Activated T-helper 1 cell treated with anti-CD3 and anti-CD28 coated beads, Interleukin-12 subunit alpha, Interleukin-12 subunit beta, Interleukin-2, Interleukin-4 antibody, amounts not matched to agents 30 ng/mL and 10 ng/mL and 1 ng/mL, durations not matched to agents 14 hours and 24 hours and 36 hours (primary cell): ENCODE measurements around the gene AOC2. TPM values are rescaled to one million over a fixed set of nuclear protein-coding genes. Genes with fewer than 3 reads are reported as not detected.
A peak's percentile ranks its signal among the peaks of the same experiment; 100 is the strongest.

Experiments used
- DNase-seq: peaks from one replicate; pipeline ENCODE4 v3.0.0; 2021; ENCODE audit warnings: low spot score
- H3K27ac Mint-ChIP-seq: one replicate; pipeline ENCODE4 v1.8.0; 2021; ENCODE audit warnings: mild to moderate bottlenecking, mixed read lengths
- H3K27me3 Mint-ChIP-seq: one replicate; pipeline ENCODE4 v1.8.0; 2022; ENCODE audit warnings: mild to moderate bottlenecking, moderate library complexity, mixed read lengths; ENCODE audit not compliant: insufficient read depth
- H3K36me3 Mint-ChIP-seq: one replicate; pipeline ENCODE4 v1.8.0; 2021; ENCODE audit warnings: low read depth, mixed read lengths
- H3K4me1 Mint-ChIP-seq: one replicate; pipeline ENCODE4 v1.8.0; 2021; ENCODE audit warnings: low read depth, mixed read lengths
- H3K4me3 Mint-ChIP-seq: one replicate; pipeline ENCODE4 v1.8.0; 2021; ENCODE audit warnings: mild to moderate bottlenecking, moderate library complexity, mixed read lengths
- H3K9me3 Mint-ChIP-seq: one replicate; pipeline ENCODE4 v1.8.0; 2021; ENCODE audit warnings: mixed read lengths
- intact Hi-C: fragments of 100-400 bp; cut with micrococcal nuclease; formaldehyde crosslinking; loops from one replicate; pipeline ENCODE4 v1.15.1; 2024
- total RNA-seq: library from RNA; stranded (reverse); gene quantifications from 2 replicates; pipeline ENCODE4 v1.2.3, GENCODE V29; 2022

AOC2 gene, protein sequence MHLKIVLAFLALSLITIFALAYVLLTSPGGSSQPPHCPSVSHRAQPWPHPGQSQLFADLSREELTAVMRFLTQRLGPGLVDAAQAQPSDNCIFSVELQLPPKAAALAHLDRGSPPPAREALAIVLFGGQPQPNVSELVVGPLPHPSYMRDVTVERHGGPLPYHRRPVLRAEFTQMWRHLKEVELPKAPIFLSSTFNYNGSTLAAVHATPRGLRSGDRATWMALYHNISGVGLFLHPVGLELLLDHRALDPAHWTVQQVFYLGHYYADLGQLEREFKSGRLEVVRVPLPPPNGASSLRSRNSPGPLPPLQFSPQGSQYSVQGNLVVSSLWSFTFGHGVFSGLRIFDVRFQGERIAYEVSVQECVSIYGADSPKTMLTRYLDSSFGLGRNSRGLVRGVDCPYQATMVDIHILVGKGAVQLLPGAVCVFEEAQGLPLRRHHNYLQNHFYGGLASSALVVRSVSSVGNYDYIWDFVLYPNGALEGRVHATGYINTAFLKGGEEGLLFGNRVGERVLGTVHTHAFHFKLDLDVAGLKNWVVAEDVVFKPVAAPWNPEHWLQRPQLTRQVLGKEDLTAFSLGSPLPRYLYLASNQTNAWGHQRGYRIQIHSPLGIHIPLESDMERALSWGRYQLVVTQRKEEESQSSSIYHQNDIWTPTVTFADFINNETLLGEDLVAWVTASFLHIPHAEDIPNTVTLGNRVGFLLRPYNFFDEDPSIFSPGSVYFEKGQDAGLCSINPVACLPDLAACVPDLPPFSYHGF
- total RNA-seq: 3.6 and 4.0 TPM in 2 replicates

DNA sequence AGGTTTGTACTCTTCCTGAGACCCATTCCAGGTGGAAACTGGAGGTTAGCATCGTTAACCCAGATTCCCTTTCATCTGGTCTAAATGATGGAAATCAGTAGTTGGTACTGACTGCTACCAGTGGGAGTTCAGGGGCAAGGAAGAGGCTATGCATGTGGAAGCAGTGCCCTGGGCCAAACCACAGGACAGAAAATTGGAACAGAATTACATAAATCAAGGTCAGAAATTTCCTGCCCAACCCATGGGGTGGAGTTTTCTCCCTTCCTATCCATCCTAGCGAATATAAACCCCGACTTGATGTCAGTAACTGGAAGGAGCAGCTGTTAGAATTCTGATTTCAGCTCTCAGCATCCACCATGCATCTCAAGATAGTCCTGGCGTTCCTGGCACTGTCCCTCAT lies at the start of gene AOC2:
AOC2 (plus strand) TSS at position 310 of the 400 bp plus-strand sequence; CDS start at position 357, 47 bp downstream.
- no peak for DNase-seq
- Mint-ChIP-seq H3K4me3 (no peak within 1 kb of the TSS), H3K27ac (no peak within 1 kb of the TSS), H3K27me3 (no peaks in the 10 kb centered on the region), H3K9me3 (no peaks in the 10 kb centered on the region), H3K4me1 (peaks cover 21% of the 10 kb centered on the region), H3K36me3 (peaks cover 39% of the 10 kb centered on the region)
- intact Hi-C loops: no loop called here

- Mint-ChIP-seq H3K36me3 (peaks cover 3% of the 10 kb centered on the region), H3K4me1 (peaks cover 19% of the 10 kb centered on the region), H3K27me3 (peaks cover 2% of the 10 kb centered on the region), H3K9me3 (no peaks in the 10 kb centered on the region), H3K27ac (no peak overlapping the region), H3K4me3 (peak overlapping the region; percentile 24)
- no peak for DNase-seq
- intact Hi-C loops: no loop called here
Measured at GRCh38 chr17:42795061-42795460, 49.3 kb upstream of the AOC2 start.

DNA sequence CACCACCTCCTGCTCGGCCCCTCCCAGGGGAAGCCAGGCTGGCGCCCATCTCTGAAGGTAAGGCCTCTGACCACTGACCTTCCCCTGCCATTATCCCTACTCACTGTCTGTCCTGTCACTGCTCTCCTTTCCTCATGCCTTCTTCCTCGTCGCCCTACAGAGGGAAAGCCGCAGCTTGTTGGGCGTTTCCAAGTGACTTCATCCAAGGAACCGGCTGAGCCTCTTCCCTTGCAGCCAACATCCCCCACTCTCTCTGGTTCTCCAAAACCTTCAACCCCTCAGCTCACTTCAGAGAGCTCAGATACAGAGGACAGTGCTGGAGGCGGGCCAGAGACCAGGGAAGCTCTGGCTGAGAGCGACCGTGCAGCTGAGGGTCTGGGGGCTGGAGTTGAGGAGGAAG lies 48.9 kb upstream of the AOC2 start:
- Mint-ChIP-seq H3K36me3 (peaks cover 3% of the 10 kb centered on the region), H3K27me3 (peaks cover 2% of the 10 kb centered on the region), H3K9me3 (no peaks in the 10 kb centered on the region), H3K27ac (no peak overlapping the region), H3K4me1 (peaks cover 19% of the 10 kb centered on the region), H3K4me3 (no peak overlapping the region)
- intact Hi-C loops: no loop called here
- DNase-seq: no peak

GRCh38 chr17:42796066-42796758 lies 48.2 kb upstream of the AOC2 start:
- H3K27me3 Mint-ChIP-seq: peaks cover 2% of the 10 kb centered on the region
- H3K4me3 Mint-ChIP-seq: peak overlapping the region; percentile 63
- intact Hi-C loops: no loop called here
- H3K9me3 Mint-ChIP-seq: no peaks in the 10 kb centered on the region
- peaks cover 19% of the 10 kb centered on the region for H3K4me1 Mint-ChIP-seq
- no peak overlapping the region for H3K27ac Mint-ChIP-seq
- H3K36me3 Mint-ChIP-seq: peaks cover 3% of the 10 kb centered on the region
- no peak for DNase-seq

DNA sequence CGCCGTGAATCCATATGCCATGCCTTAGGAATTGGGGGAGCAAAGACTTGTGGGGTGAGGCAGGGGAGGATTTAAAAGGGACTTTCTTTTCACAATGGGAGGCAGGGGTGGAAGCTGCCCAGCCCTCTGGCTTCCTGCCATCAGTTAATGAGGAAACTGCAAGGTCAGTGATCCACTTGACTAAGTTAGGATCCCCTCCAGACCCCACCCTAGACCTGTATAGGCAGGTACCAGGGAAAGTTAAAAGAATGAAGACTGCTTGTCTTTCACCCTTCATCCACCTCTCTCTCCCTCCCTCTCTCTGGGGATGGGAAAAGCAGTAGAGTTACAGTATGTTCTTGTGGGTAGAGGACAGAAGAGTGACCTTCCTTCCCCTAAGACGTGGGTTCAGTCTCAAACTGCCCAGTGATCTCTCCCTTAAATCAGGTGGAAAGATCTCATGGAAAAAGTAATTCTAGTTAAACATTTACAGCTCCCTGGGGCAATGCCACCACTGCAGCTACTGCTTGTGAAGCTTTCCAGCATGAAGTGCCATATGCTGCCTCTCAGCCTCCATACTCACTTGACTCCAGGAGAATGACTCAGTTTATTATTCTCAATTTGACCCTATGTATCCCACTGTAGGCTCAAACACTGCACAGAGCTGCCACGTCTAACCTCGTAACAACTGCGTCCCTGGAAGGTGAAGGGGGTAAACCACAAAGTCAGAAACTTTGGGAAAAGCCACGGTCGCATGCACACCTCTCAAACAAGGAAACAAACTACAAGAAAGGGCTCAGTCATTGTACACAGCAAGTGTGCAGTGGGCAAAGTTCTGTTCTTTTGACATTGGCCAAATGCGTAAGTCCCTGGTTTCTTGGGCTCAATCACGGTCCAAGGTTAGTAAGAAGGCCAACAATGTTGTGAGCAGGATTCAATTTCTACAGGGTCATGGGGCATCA lies 47.0 kb upstream of the AOC2 start:
- peaks cover 3% of the 10 kb centered on the region for H3K36me3 Mint-ChIP-seq
- no peaks in the 10 kb centered on the region for H3K9me3 Mint-ChIP-seq
- H3K4me3 Mint-ChIP-seq: peak overlapping the region; percentile 90
- H3K27me3 Mint-ChIP-seq: peaks cover 3% of the 10 kb centered on the region
- no peak for DNase-seq
- H3K27ac Mint-ChIP-seq: no peak overlapping the region
- H3K4me1 Mint-ChIP-seq: peaks cover 19% of the 10 kb centered on the region
- intact Hi-C loops: loop anchor here (1.0 kb wide), 3 partner anchors 24 to 76 kb away; partner anchors contain the start of genes BECN1 and VPS25

GRCh38 chr17:42798011-42798382 lies 46.4 kb upstream of the AOC2 start:
- Mint-ChIP-seq H3K9me3 (no peaks in the 10 kb centered on the region), H3K27me3 (peaks cover 3% of the 10 kb centered on the region), H3K4me1 (peaks cover 19% of the 10 kb centered on the region), H3K4me3 (peak overlapping the region; percentile 90), H3K36me3 (peaks cover 3% of the 10 kb centered on the region), H3K27ac (peak overlapping the region; percentile 56)
- no peak for DNase-seq
- intact Hi-C loops: loop anchor here (1.0 kb wide), 3 partner anchors 25 to 77 kb away; partner anchors contain the start of genes BECN1 and VPS25

GRCh38 chr17:42798383-42799380 lies 45.7 kb upstream of the AOC2 start, which contains the start of the genes CNTD1 and COA3:
Gene CNTD1, plus strand, starts transcription at chr17:42798861. Its CDS starts 207 bp downstream, at chr17:42799068.
Gene COA3, minus strand, starts transcription at chr17:42798704. Its CDS starts 23 bp downstream, at chr17:42798681.
- Mint-ChIP-seq H3K4me1 (peaks cover 19% of the 10 kb centered on the region), H3K27me3 (peaks cover 3% of the 10 kb centered on the region), H3K36me3 (peaks cover 3% of the 10 kb centered on the region), H3K4me3 (peak within 1 kb of the TSS; percentile 90), H3K9me3 (no peaks in the 10 kb centered on the region), H3K27ac (peak within 1 kb of the TSS; percentile 56)
- intact Hi-C loops: loop anchor here (1.0 kb wide), 3 partner anchors 25 to 77 kb away; partner anchors contain the start of genes BECN1 and VPS25
- peak; percentile 73 for DNase-seq

DNA sequence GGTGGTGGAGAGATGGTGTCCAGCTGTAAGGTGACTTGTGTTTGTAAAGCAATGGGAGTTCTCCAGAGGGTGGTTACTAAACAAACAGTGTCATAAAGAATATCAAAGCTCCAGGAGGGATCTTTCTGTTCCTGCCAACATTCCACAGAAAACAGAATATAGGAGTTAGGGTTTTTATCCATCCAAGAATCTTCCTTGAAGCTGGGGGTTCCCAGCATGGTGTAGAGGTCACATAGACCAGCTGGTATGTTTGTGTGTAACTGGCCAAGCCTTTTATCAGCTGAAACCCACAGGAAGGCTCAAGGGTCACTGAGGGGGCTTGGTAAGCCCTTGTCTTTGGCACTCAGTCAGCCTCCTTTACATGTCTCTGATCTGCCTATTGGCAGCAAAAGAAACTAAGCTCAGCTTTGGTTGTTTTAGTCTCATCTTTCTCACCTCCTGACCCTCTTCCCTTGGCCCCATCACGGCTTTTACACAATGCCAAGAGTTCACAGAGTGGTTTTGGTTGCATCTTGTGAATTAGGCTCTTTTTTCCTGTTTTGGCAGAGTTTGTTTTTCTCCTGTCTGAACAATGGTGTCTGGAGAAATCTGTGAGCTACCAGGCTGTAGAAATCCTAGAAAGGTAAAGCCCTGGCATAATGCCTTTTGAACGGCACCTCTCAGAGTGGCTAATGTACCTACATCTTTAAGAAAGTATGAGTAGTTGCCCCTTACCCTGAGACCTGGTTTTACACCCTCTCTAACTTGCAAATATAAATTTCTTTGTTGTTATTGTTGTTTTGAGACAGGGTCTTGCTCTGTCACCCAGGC lies 41.1 kb upstream of the AOC2 start:
- intact Hi-C loops: no loop called here
- Mint-ChIP-seq H3K9me3 (no peaks in the 10 kb centered on the region), H3K36me3 (no peaks in the 10 kb centered on the region), H3K27me3 (peaks cover 6% of the 10 kb centered on the region), H3K27ac (no peak overlapping the region), H3K4me3 (no peak overlapping the region), H3K4me1 (peaks cover 6% of the 10 kb centered on the region)
- no peak for DNase-seq

DNA sequence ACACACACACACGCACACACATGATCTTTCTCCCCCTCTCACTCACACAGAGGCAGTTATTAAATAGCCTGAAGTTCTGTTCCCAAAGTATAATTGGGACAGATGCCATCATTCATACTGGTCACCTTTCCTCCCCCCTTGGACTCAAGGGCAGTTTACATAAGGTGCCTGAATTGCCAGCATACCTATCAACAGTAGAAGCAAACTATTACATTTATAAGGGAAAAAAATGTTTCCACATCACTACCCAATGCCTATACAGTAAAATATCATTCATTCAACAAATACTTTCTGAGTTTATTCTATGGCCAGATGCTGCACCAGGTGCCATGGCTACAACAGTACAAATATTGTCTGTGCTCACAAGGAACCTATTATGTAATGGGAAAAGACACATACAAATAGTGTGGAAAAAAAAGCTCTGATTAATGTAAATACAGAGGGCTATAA lies 39.4 kb upstream of the AOC2 start:
- Mint-ChIP-seq H3K27ac (no peak overlapping the region), H3K27me3 (peaks cover 4% of the 10 kb centered on the region), H3K4me1 (no peaks in the 10 kb centered on the region), H3K4me3 (no peak overlapping the region), H3K36me3 (peaks cover 3% of the 10 kb centered on the region), H3K9me3 (no peaks in the 10 kb centered on the region)
- intact Hi-C loops: no loop called here
- no peak for DNase-seq

GRCh38 chr17:42806249-42806648 lies 38.1 kb upstream of the AOC2 start:
- Mint-ChIP-seq H3K4me1 (no peaks in the 10 kb centered on the region), H3K9me3 (no peaks in the 10 kb centered on the region), H3K27ac (no peak overlapping the region), H3K27me3 (peaks cover 4% of the 10 kb centered on the region), H3K4me3 (no peak overlapping the region), H3K36me3 (peaks cover 10% of the 10 kb centered on the region)
- intact Hi-C loops: no loop called here
- no peak for DNase-seq
